Vagina (tissue), 2 donors: ENCODE measurements around the gene CDCP1. TPM values are rescaled to one million over a fixed set of nuclear protein-coding genes. Genes with fewer than 3 reads are reported as not detected.
"Not testable (repeated sequence)": the region's sequence is repeated elsewhere in the genome, so short reads cannot be mapped to it uniquely, and the experiment has no call there.

Source experiments
- DNase-seq, 2 donors: peaks; one replicate each; pipeline ENCODE4 v3.0.0-alpha.2; 2017; ENCODE audit errors: extremely low spot score in 2 of 2
- H3K27ac ChIP-seq: fragments of 200-600 bp; sonication (generic); one replicate; pipeline ENCODE4 v1.5.1; 2019
- H3K27me3 ChIP-seq: fragments of 200-600 bp; sonication (generic); one replicate; pipeline ENCODE4 v1.5.1; 2019
- H3K36me3 ChIP-seq, 2 donors: fragments of 200-600 bp; sonication (generic); one replicate each; pipeline ENCODE4 v1.5.1; 2017 to 2019
- H3K4me1 ChIP-seq: fragments of 200-600 bp; sonication (generic); one replicate; pipeline ENCODE4 v1.5.1; 2019
- H3K4me3 ChIP-seq, 2 donors: fragments of 200-600 bp; sonication (generic); 1 replicate in 1 of 2; 2 replicates in 1 of 2; pipeline ENCODE4 v1.5.1; 2016 to 2019
- H3K9me3 ChIP-seq: fragments of 200-600 bp; sonication (generic); one replicate; pipeline ENCODE4 v1.5.1; 2019
- CTCF ChIP-seq, 3 experiments: fragments of 450-650 bp in 2 of 3; fragments of 200-600 bp in 1 of 3; sonication (generic) in 1 of 3; IDR thresholded peaks; one replicate each; pipeline ENCODE4 v1.5.1; 2017 to 2019; ENCODE audit warnings: antibody characterized with exemption in 3 of 3, mild to moderate bottlenecking in 2 of 3, moderate library complexity in 2 of 3
- POLR2A ChIP-seq, 2 donors: fragments of 450-650 bp; IDR thresholded peaks; one replicate each; pipeline ENCODE4 v1.6.1; 2017; ENCODE audit warnings: antibody characterized with exemption in 2 of 2, mild to moderate bottlenecking in 2 of 2, moderate library complexity in 2 of 2
- POLR2AphosphoS5 ChIP-seq, 2 donors: sonication (generic); formaldehyde crosslinking; IDR thresholded peaks; one replicate each; pipeline ENCODE4 v1.9.0; 2017; ENCODE audit warnings: antibody characterized with exemption in 2 of 2, mild to moderate bottlenecking in 2 of 2, low read depth in 1 of 2; ENCODE audit not compliant: insufficient read depth in 1 of 2
- intact Hi-C: fragments of 100-400 bp; cut with DNase I; formaldehyde crosslinking; loops from one replicate; pipeline ENCODE4 v1.15.1; 2023
- total RNA-seq: library from RNA; depleted of rRNA; stranded (reverse); fragments of >200 nt; gene quantifications from one replicate; pipeline ENCODE4 v1.2.3, GENCODE V29; 2016

CDCP1 gene
- total RNA-seq, 1 donor from 2014 or later: 27.5 TPM

DNA sequence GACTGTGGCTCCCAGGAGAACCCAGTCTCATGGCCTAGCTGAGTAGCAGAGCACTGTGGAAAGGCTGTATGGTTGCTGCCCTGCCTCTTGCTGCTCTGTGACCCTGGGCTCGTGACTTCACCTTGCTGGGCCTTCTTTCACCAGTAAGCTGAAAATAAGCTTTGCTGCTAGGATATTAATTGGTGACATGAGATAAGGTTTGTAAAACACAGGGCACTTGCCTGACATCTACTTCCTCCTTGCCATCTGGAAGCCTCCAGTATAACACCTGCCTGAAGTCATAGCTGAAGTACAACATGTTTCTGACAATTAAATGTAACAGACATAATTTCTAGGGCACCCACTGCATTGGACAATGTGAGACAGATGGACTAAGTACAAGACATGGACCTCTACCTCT, 66.5 kb downstream of the CDCP1 start:
- intact Hi-C loops: no loop called here
- H3K27ac ChIP-seq: no peak overlapping the region

DNA sequence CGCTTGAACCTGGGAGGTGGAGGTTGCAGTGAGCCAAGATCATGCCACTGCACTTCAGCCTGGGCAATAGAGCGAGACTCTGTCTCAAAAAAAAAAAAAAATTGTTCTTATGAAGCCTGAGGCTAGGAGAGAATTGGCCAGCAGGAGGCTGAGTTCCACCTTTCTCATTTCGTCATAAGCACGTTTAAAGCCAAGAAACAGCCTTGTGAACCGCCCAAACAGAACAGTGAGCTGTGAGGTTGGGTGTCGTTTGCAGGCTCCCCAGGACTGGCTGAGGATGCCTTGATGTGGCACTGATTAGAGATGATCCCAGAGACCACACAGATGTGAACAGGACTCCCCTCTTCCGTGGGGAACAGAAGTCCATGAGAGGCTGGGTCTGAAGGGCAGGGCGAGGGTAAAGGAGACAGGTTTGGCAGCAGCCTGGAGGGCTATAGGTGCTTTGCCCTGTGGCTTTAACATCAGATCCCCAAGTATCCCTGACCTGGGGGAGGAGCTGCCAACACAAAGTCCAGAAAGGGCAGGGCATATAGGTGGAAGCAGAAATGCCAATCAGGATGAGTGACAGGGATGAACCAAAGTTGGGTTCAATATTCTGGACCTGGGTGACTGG, 67.2 kb downstream of the CDCP1 start:
- no peak overlapping the region for H3K4me3 ChIP-seq
- no peak overlapping the region for H3K27ac ChIP-seq
- H3K36me3 ChIP-seq: no peaks in the 10 kb centered on the region
- H3K9me3 ChIP-seq: no peaks in the 10 kb centered on the region
- no peak for TF ChIP-seq POLR2AphosphoS5 (IDR thresholded peaks at IDR 0.05; ENCODE audit: insufficient read depth in 1 of 2, low read depth in 1 of 2)
- TF ChIP-seq POLR2A (IDR thresholded peaks at IDR 0.05): no peak
- H3K27me3 ChIP-seq: no peaks in the 10 kb centered on the region
- H3K4me1 ChIP-seq: no peaks in the 10 kb centered on the region
- DNase-seq: no peak
- intact Hi-C loops: no loop called here

More for the DNA sequence above, 66.5 kb downstream of the CDCP1 start:
- H3K4me3 ChIP-seq: no peak overlapping the region
- TF ChIP-seq CTCF (IDR thresholded peaks at IDR 0.05): no peak
- TF ChIP-seq POLR2AphosphoS5 (IDR thresholded peaks at IDR 0.05; ENCODE audit: insufficient read depth in 1 of 2, low read depth in 1 of 2): no peak
- no peak for TF ChIP-seq POLR2A (IDR thresholded peaks at IDR 0.05)
- H3K36me3 ChIP-seq: no peaks in the 10 kb centered on the region
- H3K4me1 ChIP-seq: no peaks in the 10 kb centered on the region
- DNase-seq: no peak
- H3K9me3 ChIP-seq: no peaks in the 10 kb centered on the region
- H3K27me3 ChIP-seq: no peaks in the 10 kb centered on the region

DNA sequence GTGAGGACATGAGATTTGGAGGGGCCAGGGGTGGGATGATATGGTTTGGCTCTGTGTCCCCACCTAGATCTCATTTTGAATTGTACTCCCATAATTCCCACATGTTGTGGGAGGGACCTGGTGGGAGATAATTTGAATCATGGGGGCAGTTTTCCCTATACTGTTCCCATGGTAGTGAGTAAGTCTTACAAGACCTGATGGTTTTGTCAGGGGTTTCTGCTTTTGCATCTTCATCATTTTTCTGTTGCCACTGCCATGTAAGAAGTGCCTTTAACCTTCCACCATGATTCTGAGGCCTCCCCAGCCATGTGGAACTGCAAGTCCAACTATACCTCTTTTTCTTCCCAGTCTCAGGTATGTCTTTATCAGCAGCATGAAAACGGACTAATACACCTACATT, 67.9 kb downstream of the CDCP1 start:
- H3K36me3 ChIP-seq, intact Hi-C loops, H3K4me3 ChIP-seq, H3K27me3 ChIP-seq, H3K9me3 ChIP-seq, DNase-seq, H3K4me1 ChIP-seq, H3K27ac ChIP-seq: not testable (repeated sequence)

DNA sequence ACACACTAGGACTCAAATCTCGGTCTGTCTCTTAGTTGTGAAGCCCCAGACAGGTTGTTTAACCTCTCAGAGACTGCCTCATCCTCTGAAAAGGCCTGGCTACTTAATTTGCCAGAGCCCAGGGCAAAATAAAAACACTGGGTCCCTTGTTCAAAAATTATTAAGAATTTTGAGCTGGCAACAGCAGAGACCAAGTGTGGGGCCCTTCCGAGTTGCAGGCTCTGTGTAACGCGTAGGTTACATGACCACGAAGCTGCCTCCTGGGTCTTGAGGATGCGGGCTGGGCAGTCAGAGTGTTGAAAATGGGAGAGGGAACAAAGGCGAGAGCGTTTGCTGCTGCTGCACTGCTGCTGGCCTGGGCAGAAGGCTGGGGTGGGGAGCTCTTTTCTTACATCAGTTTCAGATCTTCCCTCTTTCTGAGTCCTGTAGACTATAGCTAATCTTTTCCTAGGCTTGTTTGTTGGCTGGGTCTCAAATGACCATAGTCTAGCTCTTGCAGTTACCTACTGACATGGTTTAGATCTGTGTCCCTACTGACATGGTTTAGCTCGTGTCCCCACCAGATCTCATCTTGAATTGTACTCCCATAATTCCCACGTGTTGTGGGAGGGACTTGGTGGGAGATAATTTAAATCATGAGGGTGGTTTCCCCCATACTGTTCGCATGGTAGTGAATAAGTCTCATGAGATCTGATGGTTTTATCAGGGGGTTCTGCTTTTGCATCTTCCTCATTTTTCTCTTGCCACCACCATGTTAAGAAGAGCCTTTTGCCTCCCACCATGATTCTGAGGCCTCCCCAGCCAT, 70.2 kb downstream of the CDCP1 start:
- DNase-seq: no peak
- Histone ChIP-seq H3K9me3 (no peaks in the 10 kb centered on the region), H3K27ac (no peak overlapping the region), H3K4me3 (no peak overlapping the region), H3K27me3 (no peaks in the 10 kb centered on the region), H3K4me1 (no peaks in the 10 kb centered on the region), H3K36me3 (no peaks in the 10 kb centered on the region)
- TF ChIP-seq CTCF (IDR thresholded peaks at IDR 0.05) (no peak), POLR2AphosphoS5 (IDR thresholded peaks at IDR 0.05; ENCODE audit: insufficient read depth in 1 of 2, low read depth in 1 of 2) (no peak), POLR2A (IDR thresholded peaks at IDR 0.05) (no peak)
- intact Hi-C loops: no loop called here

DNA sequence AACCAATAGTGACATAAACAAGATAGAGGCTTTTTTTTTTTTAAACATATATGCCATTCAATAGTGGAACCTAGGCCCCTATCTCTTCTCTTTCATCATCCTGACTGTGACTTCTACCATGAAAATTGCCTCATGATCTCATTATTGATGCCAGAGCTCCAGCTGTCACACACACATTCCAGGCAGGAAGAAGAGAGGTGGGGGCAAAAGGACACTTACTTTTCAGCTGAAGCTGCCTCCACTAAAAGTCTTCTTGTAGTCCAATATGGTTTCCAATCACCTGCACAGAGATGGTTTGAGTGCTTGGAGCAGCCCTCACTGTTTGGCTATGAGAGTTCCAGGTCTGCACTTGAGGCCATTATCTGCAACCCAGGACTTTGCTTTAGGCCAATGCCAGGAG, 75.1 kb downstream of the CDCP1 start:
- no peak overlapping the region for H3K4me3 ChIP-seq
- H3K27me3 ChIP-seq: no peaks in the 10 kb centered on the region
- TF ChIP-seq POLR2A (IDR thresholded peaks at IDR 0.05): no peak
- TF ChIP-seq CTCF (IDR thresholded peaks at IDR 0.05): no peak
- TF ChIP-seq POLR2AphosphoS5 (IDR thresholded peaks at IDR 0.05; ENCODE audit: insufficient read depth in 1 of 2, low read depth in 1 of 2): no peak
- no peaks in the 10 kb centered on the region for H3K36me3 ChIP-seq
- intact Hi-C loops: no loop called here
- DNase-seq: no peak
- no peak overlapping the region for H3K27ac ChIP-seq
- no peaks in the 10 kb centered on the region for H3K4me1 ChIP-seq
- no peaks in the 10 kb centered on the region for H3K9me3 ChIP-seq

- H3K36me3 ChIP-seq: no peaks in the 10 kb centered on the region
- DNase-seq: no peak
- no peaks in the 10 kb centered on the region for H3K27me3 ChIP-seq
- H3K4me1 ChIP-seq: peaks cover 6% of the 10 kb centered on the region
- H3K9me3 ChIP-seq: no peaks in the 10 kb centered on the region
- no peak overlapping the region for H3K4me3 ChIP-seq
- intact Hi-C loops: no loop called here
- H3K27ac ChIP-seq: no peak overlapping the region
- TF ChIP-seq POLR2A (IDR thresholded peaks at IDR 0.05) (no peak), CTCF (IDR thresholded peaks at IDR 0.05) (no peak), POLR2AphosphoS5 (IDR thresholded peaks at IDR 0.05; ENCODE audit: insufficient read depth in 1 of 2, low read depth in 1 of 2) (no peak)
Observed at GRCh38 chr3:45067941-45068340, 78.2 kb downstream of the CDCP1 start.
